GM23248 (cell line): ENCODE data around the gene ATG3.

Experiments
- EZH2 ChIP-seq: fragments of 200-600 bp; sonication (generic); IDR thresholded peaks from 2 replicates; pipeline ENCODE4 v1.6.1; 2018; ENCODE audit warnings: antibody characterized with exemption, mild to moderate bottlenecking; ENCODE audit not compliant: insufficient read depth, poor library complexity, severe bottlenecking
- EZH2phosphoT487 ChIP-seq: fragments of 200-600 bp; sonication (generic); IDR thresholded peaks from 2 replicates; pipeline ENCODE4 v1.6.1; 2018; ENCODE audit warnings: antibody characterized with exemption, moderate library complexity, mild to moderate bottlenecking, low read depth; ENCODE audit not compliant: insufficient read depth

DNA sequence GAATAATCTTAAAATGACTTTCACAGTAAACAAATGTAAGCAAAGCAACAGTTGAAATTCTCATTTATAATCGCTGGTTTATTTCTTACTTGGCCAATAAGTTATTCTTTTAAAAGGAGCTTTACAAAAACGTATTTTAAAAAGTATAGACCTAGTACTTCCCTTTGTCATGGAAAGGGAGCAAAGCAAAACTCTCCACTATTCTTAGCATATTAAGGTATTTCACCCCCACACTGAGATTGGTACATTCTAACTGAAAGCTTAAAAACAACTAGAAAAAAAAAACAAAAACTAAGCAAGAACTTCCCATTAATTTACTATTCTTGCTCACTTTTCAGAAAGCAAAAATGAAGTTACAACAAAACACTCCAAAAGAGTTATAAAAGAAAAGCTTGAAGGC, 1.5 kb downstream of the ATG3 start:
- no peak for TF ChIP-seq EZH2phosphoT487
- no peak for TF ChIP-seq EZH2
